Keratinocyte (primary cell): ENCODE measurements around the gene LYZL4. TPM values are rescaled to one million over a fixed set of nuclear protein-coding genes. Genes with fewer than 3 reads are reported as not detected.

Experiments used
- DNase-seq: peaks from one replicate; pipeline ENCODE4 v3.0.0-alpha.2; 2011; ENCODE audit warnings: low read depth, missing footprints, low spot score
- FAIRE-seq: peaks from 2 replicates; lab custom pipeline; 2011; peaks lifted over from hg19 to GRCh38; lab: Jason Lieb, UNC
- H2AFZ ChIP-seq: 2 replicates; pipeline ENCODE4 v1.6.0; 2012; ENCODE audit warnings: low read length, control low read depth, inconsistent platforms; ENCODE audit not compliant: control insufficient read depth
- H3K27ac ChIP-seq: 2 replicates; pipeline ENCODE4 v1.5.1; 2011; ENCODE audit warnings: low read length; ENCODE audit not compliant: control insufficient read depth, insufficient read depth
- H3K27me3 ChIP-seq: 3 replicates; pipeline ENCODE4 v1.6.0; 2011; ENCODE audit warnings: low read length; ENCODE audit not compliant: control insufficient read depth, insufficient read depth; ENCODE audit errors: extremely low read depth
- H3K36me3 ChIP-seq, 2 experiments: 2 replicates in 1 of 2; 3 replicates in 1 of 2; pipeline ENCODE4 v1.5.1; 2011; ENCODE audit warnings: low read length in 2 of 2, mild to moderate bottlenecking in 1 of 2; ENCODE audit not compliant: control insufficient read depth in 2 of 2, insufficient read depth in 2 of 2; ENCODE audit errors: extremely low read depth in 1 of 2
- H3K4me1 ChIP-seq: 3 replicates; pipeline ENCODE4 v1.5.1; 2011; ENCODE audit warnings: low read length; ENCODE audit not compliant: control insufficient read depth, insufficient read depth; ENCODE audit errors: extremely low read depth
- H3K4me2 ChIP-seq: 3 replicates; pipeline ENCODE4 v1.6.0; 2011; ENCODE audit warnings: low read depth, low read length; ENCODE audit not compliant: control insufficient read depth, insufficient read depth; ENCODE audit errors: extremely low read depth
- H3K4me3 ChIP-seq, 3 experiments: fragments of 200-600 bp in 1 of 3; sonication (generic) in 1 of 3; 2 replicates in 2 of 3; 3 replicates in 1 of 3; pipeline ENCODE4 v1.5.1; 2011 to 2016; ENCODE audit warnings: low read length in 3 of 3, mild to moderate bottlenecking in 3 of 3, control low read depth in 2 of 3, inconsistent platforms in 1 of 3, low read depth in 1 of 3, mixed read lengths in 1 of 3, mixed run types in 1 of 3, moderate library complexity in 1 of 3; ENCODE audit not compliant: control insufficient read depth in 2 of 3, insufficient read depth in 2 of 3; ENCODE audit errors: extremely low read depth in 1 of 3
- H3K79me2 ChIP-seq: 2 replicates; pipeline ENCODE4 v1.6.0; 2012; ENCODE audit warnings: low read length; ENCODE audit not compliant: control insufficient read depth, insufficient read depth
- H3K9ac ChIP-seq: 3 replicates; pipeline ENCODE4 v1.6.0; 2011; ENCODE audit warnings: low read length; ENCODE audit not compliant: control insufficient read depth, insufficient read depth; ENCODE audit errors: extremely low read depth
- H3K9me1 ChIP-seq: 3 replicates; pipeline ENCODE4 v1.6.0; 2011; ENCODE audit warnings: low read length; ENCODE audit not compliant: control insufficient read depth, insufficient read depth; ENCODE audit errors: extremely low read depth
- H3K9me3 ChIP-seq: 2 replicates; pipeline ENCODE4 v1.5.1; 2012; ENCODE audit warnings: low read depth, low read length; ENCODE audit not compliant: control insufficient read depth
- H4K20me1 ChIP-seq: 3 replicates; pipeline ENCODE4 v1.6.0; 2011; ENCODE audit warnings: low read length; ENCODE audit not compliant: control insufficient read depth, insufficient read depth; ENCODE audit errors: extremely low read depth
- EZH2 ChIP-seq: IDR thresholded peaks from one replicate; pipeline ENCODE4 v1.6.1; 2012; ENCODE audit warnings: inconsistent platforms, mild to moderate bottlenecking, low read length, moderate library complexity
- dilution Hi-C: fragments of 300-500 bp; cut with MboI; formaldehyde crosslinking; loops from one replicate; pipeline ENCODE4 v1.7.0; 2020; ENCODE audit warnings: low sequenced_read_pairs; ENCODE audit not compliant: extremely low pct_ligation_motif_present
- polyA plus RNA-seq, 5 experiments: library from polyadenylated mRNA; depleted of rRNA in 3 of 5; stranded (reverse) in 3 of 5; stranded (forward) in 1 of 5; unstranded in 1 of 5; fragments of >200 nt; gene quantifications; 1 replicate in 1 of 5; 2 replicates in 3 of 5; 3 replicates in 1 of 5; pipeline versions ENCODE4 v1.2.1 to v1.2.3, GENCODE V29; 2011 to 2012; ENCODE audit warnings: missing spikeins in 2 of 5, low read depth in 1 of 5, low replicate concordance in 1 of 5
- TF ChIP-seq, protein P1 (sequence below), 3 experiments: IDR thresholded peaks in 1 of 3; conservative IDR thresholded peaks in 1 of 3; optimal IDR thresholded peaks in 1 of 3; 2 replicates in 2 of 3; 3 replicates in 1 of 3; pipeline versions ENCODE3 to v1.5.1; 2011; ENCODE audit warnings: low read length in 3 of 3, mild to moderate bottlenecking in 3 of 3, moderate library complexity in 2 of 3, control low read depth in 1 of 3, inconsistent platforms in 1 of 3; ENCODE audit not compliant: insufficient read depth in 2 of 3; ENCODE audit errors: extremely low read depth in 1 of 3

Gene LYZL4
- polyA plus RNA-seq, 1 donor (not counting 4 experiments of a cell fraction or from before 2014, with no cell fraction given), result not detected

DNA sequence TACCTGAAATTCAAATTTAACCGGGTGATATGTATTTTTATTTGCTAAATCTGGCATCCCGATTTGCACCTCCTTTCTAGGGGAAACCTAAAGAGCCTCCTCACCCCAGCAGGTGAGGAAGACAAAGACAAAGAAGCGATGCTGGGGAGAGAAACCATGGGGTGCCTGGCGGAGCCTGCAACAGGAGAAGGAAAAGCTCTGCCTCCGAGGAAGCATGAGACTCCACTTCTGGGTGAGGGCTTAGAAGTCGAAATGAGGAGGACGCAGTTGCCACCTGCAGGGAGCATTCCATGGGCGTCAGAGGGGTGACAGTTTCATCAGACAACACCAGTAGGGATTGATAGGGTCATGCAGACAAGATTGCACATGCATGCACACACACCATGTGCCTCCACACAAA, 30.5 kb upstream of the LYZL4 start:
- no peak for DNase-seq
- Histone ChIP-seq H3K9me3 (no peaks in the 10 kb centered on the region), H2AFZ (no peak overlapping the region), H3K79me2 (no peaks in the 10 kb centered on the region), H3K4me3 (no peak overlapping the region), H3K36me3 (no peaks in the 10 kb centered on the region), H3K27ac (no peak overlapping the region), H3K27me3 (peaks cover 4% of the 10 kb centered on the region), H3K4me1 (no peaks in the 10 kb centered on the region), H3K4me2 (no peak overlapping the region), H4K20me1 (no peaks in the 10 kb centered on the region), H3K9me1 (no peaks in the 10 kb centered on the region), H3K9ac (no peak overlapping the region)
- TF ChIP-seq, protein P1, sequence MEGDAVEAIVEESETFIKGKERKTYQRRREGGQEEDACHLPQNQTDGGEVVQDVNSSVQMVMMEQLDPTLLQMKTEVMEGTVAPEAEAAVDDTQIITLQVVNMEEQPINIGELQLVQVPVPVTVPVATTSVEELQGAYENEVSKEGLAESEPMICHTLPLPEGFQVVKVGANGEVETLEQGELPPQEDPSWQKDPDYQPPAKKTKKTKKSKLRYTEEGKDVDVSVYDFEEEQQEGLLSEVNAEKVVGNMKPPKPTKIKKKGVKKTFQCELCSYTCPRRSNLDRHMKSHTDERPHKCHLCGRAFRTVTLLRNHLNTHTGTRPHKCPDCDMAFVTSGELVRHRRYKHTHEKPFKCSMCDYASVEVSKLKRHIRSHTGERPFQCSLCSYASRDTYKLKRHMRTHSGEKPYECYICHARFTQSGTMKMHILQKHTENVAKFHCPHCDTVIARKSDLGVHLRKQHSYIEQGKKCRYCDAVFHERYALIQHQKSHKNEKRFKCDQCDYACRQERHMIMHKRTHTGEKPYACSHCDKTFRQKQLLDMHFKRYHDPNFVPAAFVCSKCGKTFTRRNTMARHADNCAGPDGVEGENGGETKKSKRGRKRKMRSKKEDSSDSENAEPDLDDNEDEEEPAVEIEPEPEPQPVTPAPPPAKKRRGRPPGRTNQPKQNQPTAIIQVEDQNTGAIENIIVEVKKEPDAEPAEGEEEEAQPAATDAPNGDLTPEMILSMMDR (optimal IDR thresholded peaks at IDR 0.05 in 1 of 3, IDR thresholded peaks at IDR 0.05 in 1 of 3, conservative IDR thresholded peaks at IDR 0.05 in 1 of 3; ENCODE audit: extremely low read depth in 1 of 3, insufficient read depth in 2 of 3, low read length in 3 of 3), result no peak
- no peak for TF ChIP-seq EZH2
- dilution Hi-C loops, result loop anchor here (25.0 kb wide), 1 partner anchor 179 kb away; the partner anchor contains the start of gene CCK
- FAIRE-seq, result no peak

DNA sequence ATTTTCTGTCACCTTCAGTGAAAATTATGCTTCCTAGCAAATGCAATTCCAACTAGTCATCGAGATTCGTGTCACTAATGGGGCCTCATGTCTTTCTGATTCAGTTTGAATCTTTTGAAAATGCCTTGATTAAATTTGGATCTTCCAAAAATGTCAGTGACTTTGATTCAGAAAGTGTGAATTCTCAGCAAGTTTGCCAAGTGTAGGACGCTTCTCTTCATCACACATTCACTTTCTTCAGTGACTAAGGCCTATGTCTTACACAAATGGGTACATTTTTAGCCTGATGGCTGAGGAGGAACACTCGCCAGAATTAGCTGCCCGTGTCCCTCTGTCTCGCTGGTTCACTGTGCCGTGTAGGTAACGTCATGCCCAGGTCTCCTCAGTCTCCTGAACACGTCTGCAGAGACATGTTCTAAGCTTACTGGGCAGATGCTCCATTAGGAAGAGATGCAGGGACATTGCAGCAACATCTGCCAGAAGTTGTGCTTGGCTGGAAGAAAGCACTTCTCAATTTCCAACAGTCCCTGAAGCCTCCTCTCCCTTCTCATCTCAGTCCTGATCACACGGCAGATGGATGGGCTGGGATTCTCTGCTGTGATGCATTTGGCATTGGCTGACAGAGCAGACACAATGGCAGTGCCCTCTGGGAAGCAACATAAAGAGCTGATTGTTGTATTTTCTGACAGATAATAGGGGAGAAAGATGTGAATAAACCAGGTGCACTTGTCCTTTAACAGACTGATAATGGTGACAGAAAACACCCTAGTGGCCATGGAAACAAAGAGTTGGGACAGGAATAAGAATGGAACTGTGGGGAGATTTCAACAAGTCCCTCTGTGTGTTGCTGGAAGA, 29.1 kb upstream of the LYZL4 start:
- dilution Hi-C loops, result loop anchor here (25.0 kb wide), 1 partner anchor 177 kb away; the partner anchor contains the start of gene CCK
- H4K20me1 ChIP-seq, result no peaks in the 10 kb centered on the region

More for the DNA sequence above, 29.1 kb upstream of the LYZL4 start:
- Histone ChIP-seq H3K27ac (no peak overlapping the region), H3K9ac (no peak overlapping the region), H3K4me1 (no peaks in the 10 kb centered on the region), H3K4me2 (no peak overlapping the region), H3K9me1 (no peaks in the 10 kb centered on the region), H3K9me3 (no peaks in the 10 kb centered on the region), H2AFZ (no peak overlapping the region), H3K79me2 (no peaks in the 10 kb centered on the region), H3K4me3 (no peak overlapping the region), H3K27me3 (peaks cover 4% of the 10 kb centered on the region), H3K36me3 (no peaks in the 10 kb centered on the region)
- DNase-seq (no peak), FAIRE-seq (no peak)
- TF ChIP-seq EZH2, result no peak
- TF ChIP-seq, protein P1 (optimal IDR thresholded peaks at IDR 0.05 in 1 of 3, IDR thresholded peaks at IDR 0.05 in 1 of 3, conservative IDR thresholded peaks at IDR 0.05 in 1 of 3; ENCODE audit: extremely low read depth in 1 of 3, insufficient read depth in 2 of 3, low read length in 3 of 3), result no peak
